GM10248 (cell line): ENCODE data around the gene NR1H3.

Source experiments
- CTCF ChIA-PET: fragments of 300-600 bp; sonication (Branson Sonifier 250); formaldehyde crosslinking; extraction: SDS; loops from one replicate; lab custom pipeline; 2021; ENCODE audit warnings: antibody characterized with exemption; lab: Yijun Ruan, JAX
- POLR2A ChIA-PET: fragments of 350-650 bp; sonication (Branson Sonifier 250); formaldehyde crosslinking; extraction: SDS; loops from one replicate; lab custom pipeline; 2020; ENCODE audit warnings: antibody characterized with exemption; lab: Yijun Ruan, JAX
- DNase-seq: peaks from one replicate; pipeline ENCODE4 v3.0.0; 2012; ENCODE audit errors: extremely low spot score
- TF ChIP-seq, protein P1 (sequence below): IDR thresholded peaks from 2 replicates; pipeline ENCODE4 v1.5.1; 2012; ENCODE audit warnings: mild to moderate bottlenecking, low read depth; ENCODE audit errors: extremely low read depth, missing control alignments, control extremely low read depth

Gene NR1H3

GRCh38 chr11:47317064-47317828 lies 59.5 kb downstream of the NR1H3 start:
- POLR2A ChIA-PET = no interaction called here
- CTCF ChIA-PET = no interaction called here
- TF ChIP-seq, protein P1, sequence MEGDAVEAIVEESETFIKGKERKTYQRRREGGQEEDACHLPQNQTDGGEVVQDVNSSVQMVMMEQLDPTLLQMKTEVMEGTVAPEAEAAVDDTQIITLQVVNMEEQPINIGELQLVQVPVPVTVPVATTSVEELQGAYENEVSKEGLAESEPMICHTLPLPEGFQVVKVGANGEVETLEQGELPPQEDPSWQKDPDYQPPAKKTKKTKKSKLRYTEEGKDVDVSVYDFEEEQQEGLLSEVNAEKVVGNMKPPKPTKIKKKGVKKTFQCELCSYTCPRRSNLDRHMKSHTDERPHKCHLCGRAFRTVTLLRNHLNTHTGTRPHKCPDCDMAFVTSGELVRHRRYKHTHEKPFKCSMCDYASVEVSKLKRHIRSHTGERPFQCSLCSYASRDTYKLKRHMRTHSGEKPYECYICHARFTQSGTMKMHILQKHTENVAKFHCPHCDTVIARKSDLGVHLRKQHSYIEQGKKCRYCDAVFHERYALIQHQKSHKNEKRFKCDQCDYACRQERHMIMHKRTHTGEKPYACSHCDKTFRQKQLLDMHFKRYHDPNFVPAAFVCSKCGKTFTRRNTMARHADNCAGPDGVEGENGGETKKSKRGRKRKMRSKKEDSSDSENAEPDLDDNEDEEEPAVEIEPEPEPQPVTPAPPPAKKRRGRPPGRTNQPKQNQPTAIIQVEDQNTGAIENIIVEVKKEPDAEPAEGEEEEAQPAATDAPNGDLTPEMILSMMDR = no peak
- no peak for DNase-seq

DNA sequence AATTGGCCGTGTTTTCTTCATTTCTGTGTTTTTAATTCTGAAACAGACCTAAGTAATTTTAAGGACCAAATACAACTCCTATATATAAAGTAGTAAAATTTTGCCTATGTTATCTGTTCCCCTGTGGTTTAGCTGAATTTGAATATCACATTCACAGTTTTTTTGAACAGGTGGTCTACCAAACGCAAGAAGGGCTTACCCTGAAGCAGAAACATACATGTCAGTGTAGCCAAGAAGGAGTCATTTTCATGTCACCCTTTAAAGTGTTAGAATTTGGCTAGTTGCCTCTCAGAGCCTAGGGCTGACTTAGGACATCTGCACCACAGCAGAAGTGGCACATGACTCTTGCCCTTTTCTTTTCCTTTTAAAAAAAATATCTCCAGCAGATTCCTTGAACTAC lies 60.4 kb downstream of the NR1H3 start:
- DNase-seq = peak; percentile 15
- CTCF ChIA-PET = no interaction called here
- POLR2A ChIA-PET = no interaction called here
- TF ChIP-seq, protein P1 = no peak
